C4-2B (cell line): ENCODE measurements around the gene LYST.

ENCODE experiments used
- ZFX ChIP-seq: fragments of 450-650 bp; IDR thresholded peaks from 2 replicates; pipeline ENCODE4 v1.6.1; 2017
- TF ChIP-seq, protein P1 (sequence below): fragments of 450-650 bp; conservative IDR thresholded peaks from 2 replicates; pipeline ENCODE4 v1.5.1; 2017; ENCODE audit warnings: mild to moderate bottlenecking

DNA sequence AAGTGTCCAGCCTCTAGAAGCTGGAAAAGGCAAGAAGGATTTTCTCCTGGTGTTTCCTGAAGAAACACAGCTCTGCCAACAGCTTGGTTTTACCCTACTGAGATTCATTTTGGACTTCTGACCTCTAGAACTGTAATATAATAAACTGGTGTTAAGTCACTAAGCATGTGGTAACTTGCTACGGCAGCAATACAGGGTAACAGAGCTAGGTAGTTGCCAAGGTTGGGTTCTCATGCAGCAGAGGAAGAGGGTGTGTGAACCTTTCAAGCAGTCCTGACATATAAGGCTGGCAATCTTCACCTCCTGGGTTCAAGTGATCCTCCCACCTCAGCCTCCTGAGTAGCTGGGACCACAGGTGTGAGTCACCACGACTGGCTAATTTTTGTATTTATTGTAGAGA is 253.1 kb downstream of the LYST start:
- TF ChIP-seq, protein P1, sequence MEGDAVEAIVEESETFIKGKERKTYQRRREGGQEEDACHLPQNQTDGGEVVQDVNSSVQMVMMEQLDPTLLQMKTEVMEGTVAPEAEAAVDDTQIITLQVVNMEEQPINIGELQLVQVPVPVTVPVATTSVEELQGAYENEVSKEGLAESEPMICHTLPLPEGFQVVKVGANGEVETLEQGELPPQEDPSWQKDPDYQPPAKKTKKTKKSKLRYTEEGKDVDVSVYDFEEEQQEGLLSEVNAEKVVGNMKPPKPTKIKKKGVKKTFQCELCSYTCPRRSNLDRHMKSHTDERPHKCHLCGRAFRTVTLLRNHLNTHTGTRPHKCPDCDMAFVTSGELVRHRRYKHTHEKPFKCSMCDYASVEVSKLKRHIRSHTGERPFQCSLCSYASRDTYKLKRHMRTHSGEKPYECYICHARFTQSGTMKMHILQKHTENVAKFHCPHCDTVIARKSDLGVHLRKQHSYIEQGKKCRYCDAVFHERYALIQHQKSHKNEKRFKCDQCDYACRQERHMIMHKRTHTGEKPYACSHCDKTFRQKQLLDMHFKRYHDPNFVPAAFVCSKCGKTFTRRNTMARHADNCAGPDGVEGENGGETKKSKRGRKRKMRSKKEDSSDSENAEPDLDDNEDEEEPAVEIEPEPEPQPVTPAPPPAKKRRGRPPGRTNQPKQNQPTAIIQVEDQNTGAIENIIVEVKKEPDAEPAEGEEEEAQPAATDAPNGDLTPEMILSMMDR, result no peak
- TF ChIP-seq ZFX, result no peak
